GM23338 (cell line): Measurements from ENCODE around the gene CAMTA1. TPM values are rescaled to one million over a fixed set of nuclear protein-coding genes. Genes with fewer than 3 reads are reported as not detected.

Experiments
- ATAC-seq: fragments of 200-7000 bp; cut with Tn5 transposase; 3 replicates; pipeline ENCODE4 v1.9.1; 2020
- DNase-seq: peaks from one replicate; pipeline ENCODE4 v3.0.0-alpha.2; 2015; ENCODE audit warnings: low spot score
- H2AFZ ChIP-seq: fragments of 200-600 bp; sonication (generic); 2 replicates; pipeline ENCODE4 v1.8.0; 2016; ENCODE audit warnings: antibody characterized with exemption, mild to moderate bottlenecking, moderate library complexity
- H3F3A ChIP-seq: fragments of 200-600 bp; sonication (generic); replicated peaks from 2 replicates; pipeline ENCODE4 v1.8.0; 2017; ENCODE audit warnings: antibody characterized with exemption, mixed run types, low read depth
- H3K27ac ChIP-seq: fragments of 200-600 bp; sonication (generic); 2 replicates; pipeline ENCODE4 v1.6.1; 2016; ENCODE audit warnings: low read depth
- H3K27me3 ChIP-seq: fragments of 200-600 bp; sonication (generic); 2 replicates; pipeline ENCODE4 v1.8.0; 2016; ENCODE audit warnings: mild to moderate bottlenecking, mixed run types, moderate library complexity; ENCODE audit not compliant: insufficient read depth
- H3K36me3 ChIP-seq: fragments of 200-600 bp; sonication (generic); 2 replicates; pipeline ENCODE4 v1.8.0; 2016; ENCODE audit warnings: mild to moderate bottlenecking; ENCODE audit not compliant: insufficient read depth
- H3K4me1 ChIP-seq: fragments of 200-600 bp; sonication (generic); 2 replicates; pipeline ENCODE4 v1.8.0; 2016; ENCODE audit warnings: mild to moderate bottlenecking, moderate library complexity; ENCODE audit not compliant: insufficient read depth
- H3K4me2 ChIP-seq: fragments of 200-600 bp; sonication (generic); 2 replicates; pipeline ENCODE4 v1.7.1; 2017; ENCODE audit warnings: mixed run types
- H3K4me3 ChIP-seq: fragments of 200-600 bp; sonication (generic); 2 replicates; pipeline ENCODE4 v1.6.1; 2016; ENCODE audit warnings: mixed run types
- H3K79me2 ChIP-seq: fragments of 200-600 bp; sonication (generic); replicated peaks from 2 replicates; pipeline ENCODE4 v1.8.0; 2017; ENCODE audit warnings: mild to moderate bottlenecking; ENCODE audit not compliant: insufficient read depth
- H3K9me2 ChIP-seq: fragments of 200-600 bp; sonication (generic); 2 replicates; pipeline ENCODE4 v1.8.0; 2017; ENCODE audit not compliant: insufficient read depth
- H4K20me1 ChIP-seq: fragments of 200-600 bp; sonication (generic); replicated peaks from 2 replicates; pipeline ENCODE4 v1.8.0; 2017; ENCODE audit warnings: mild to moderate bottlenecking; ENCODE audit not compliant: insufficient read depth
- H3K27ac Mint-ChIP-seq: 2 replicates; pipeline ENCODE4 v1.8.0; 2020; ENCODE audit warnings: inconsistent platforms, mild to moderate bottlenecking, moderate library complexity, mixed read lengths
- H3K27me3 Mint-ChIP-seq: 3 replicates; pipeline ENCODE4 v1.8.0; 2022; ENCODE audit warnings: low read depth, mild to moderate bottlenecking, moderate library complexity, mixed read lengths, inconsistent platforms; ENCODE audit not compliant: insufficient read depth, poor library complexity
- H3K36me3 Mint-ChIP-seq: 3 replicates; pipeline ENCODE4 v1.8.0; 2021; ENCODE audit warnings: low read depth, mild to moderate bottlenecking, inconsistent platforms, moderate library complexity, mixed read lengths
- H3K4me1 Mint-ChIP-seq: 3 replicates; pipeline ENCODE4 v1.8.0; 2020; ENCODE audit warnings: mild to moderate bottlenecking, inconsistent platforms, mixed read lengths
- H3K4me3 Mint-ChIP-seq: 3 replicates; pipeline ENCODE4 v1.8.0; 2021; ENCODE audit warnings: moderate library complexity, mild to moderate bottlenecking, inconsistent platforms, mixed read lengths
- H3K9me3 Mint-ChIP-seq: 3 replicates; pipeline ENCODE4 v1.8.0; 2020; ENCODE audit warnings: moderate library complexity, mild to moderate bottlenecking, inconsistent platforms, mixed read lengths
- CREB1 ChIP-seq: fragments of 250-450 bp; sonication (Bioruptor Pico); IDR thresholded peaks from 2 replicates; pipeline ENCODE4 v1.5.0; 2020; ENCODE audit warnings: low read depth, mild to moderate bottlenecking, moderate library complexity
- CTCF ChIP-seq, 2 experiments: fragments of 200-600 bp in 1 of 2; sonication (generic) in 1 of 2; conservative IDR thresholded peaks; 2 replicates each; pipeline versions ENCODE4 v1.5.1 to v1.6.1; 2016 to 2017; ENCODE audit warnings: antibody characterized with exemption in 2 of 2, low read depth in 2 of 2, mild to moderate bottlenecking in 2 of 2, moderate library complexity in 1 of 2
- ETS1 ChIP-seq: IDR thresholded peaks from 2 replicates; pipeline ENCODE4 v1.6.1; 2016; ENCODE audit warnings: antibody characterized with exemption
- EZH2 ChIP-seq: fragments of 200-600 bp; sonication (generic); IDR thresholded peaks from one replicate; pipeline ENCODE4 v1.8.0; 2017; ENCODE audit warnings: antibody characterized with exemption, mild to moderate bottlenecking, low read depth; ENCODE audit not compliant: unreplicated experiment
- EZH2phosphoT487 ChIP-seq: fragments of 200-600 bp; sonication (generic); IDR thresholded peaks from one replicate; pipeline ENCODE4 v1.8.1; 2018; ENCODE audit warnings: antibody characterized with exemption; ENCODE audit not compliant: unreplicated experiment
- JUNB ChIP-seq: IDR thresholded peaks from one replicate; pipeline ENCODE4 v1.6.1; 2016; ENCODE audit warnings: antibody characterized with exemption; ENCODE audit not compliant: unreplicated experiment
- NANOG ChIP-seq: IDR thresholded peaks from 2 replicates; pipeline ENCODE4 v1.6.1; 2016; ENCODE audit warnings: antibody characterized with exemption, borderline replicate concordance
- POLR2AphosphoS5 ChIP-seq: IDR thresholded peaks from 2 replicates; pipeline ENCODE4 v1.6.1; 2016; ENCODE audit warnings: antibody characterized with exemption, low read depth
- REST ChIP-seq: IDR thresholded peaks from one replicate; pipeline ENCODE4 v1.6.1; 2018; ENCODE audit warnings: antibody characterized with exemption; ENCODE audit not compliant: unreplicated experiment
- STAT1 ChIP-seq: IDR thresholded peaks from one replicate; pipeline ENCODE4 v1.6.1; 2016; ENCODE audit warnings: antibody characterized with exemption; ENCODE audit not compliant: unreplicated experiment
- ZNF114 ChIP-seq: fragments of 250-450 bp; sonication (Bioruptor Pico); IDR thresholded peaks from 2 replicates; pipeline ENCODE4 v1.5.0; 2020; ENCODE audit warnings: mild to moderate bottlenecking, moderate library complexity
- ZNF331 ChIP-seq: fragments of 250-450 bp; sonication (Bioruptor Pico); IDR thresholded peaks from 2 replicates; pipeline ENCODE4 v1.5.0; 2020; ENCODE audit warnings: low read depth, mild to moderate bottlenecking, moderate library complexity
- ZNF462 ChIP-seq: fragments of 250-450 bp; sonication (Bioruptor Pico); IDR thresholded peaks from 2 replicates; pipeline ENCODE4 v1.5.0; 2020; ENCODE audit warnings: mild to moderate bottlenecking, moderate library complexity
- polyA plus RNA-seq: library from polyadenylated mRNA; unstranded; fragments of >200 nt; fragmentation: Nextera tagmentation; extraction: Ambion mirVana; gene quantifications from 2 replicates; pipeline ENCODE4 v1.2.1, GENCODE V29; 2016
- total RNA-seq: library from RNA; depleted of rRNA; stranded (reverse); fragments of >200 nt; shearing (Covaris generic); gene quantifications from 2 replicates; pipeline ENCODE4 v1.2.3, GENCODE V29; 2014

CAMTA1 gene
- total and polyA plus RNA-seq, 2 experiments from 2014 or later: 115 to 519 TPM

GRCh38 chr1:7477593-7477992 is 692.3 kb downstream of the CAMTA1 start:
- H3K36me3 ChIP-seq: no peaks in the 10 kb centered on the region
- no peaks in the 10 kb centered on the region for H3K4me1 ChIP-seq
- no peaks in the 10 kb centered on the region for H3K9me2 ChIP-seq
- Mint-ChIP-seq H3K27ac (no peak overlapping the region), H3K4me3 (no peak overlapping the region), H3K27me3 (peaks cover 4% of the 10 kb centered on the region), H3K36me3 (no peaks in the 10 kb centered on the region), H3K4me1 (no peaks in the 10 kb centered on the region; the same call in 2 of the 3 replicates), H3K9me3 (no peaks in the 10 kb centered on the region)
- no peaks in the 10 kb centered on the region for H4K20me1 ChIP-seq
- H3F3A ChIP-seq: no peaks in the 10 kb centered on the region
- no peak overlapping the region for H2AFZ ChIP-seq
- H3K27me3 ChIP-seq: no peaks in the 10 kb centered on the region
- no peak overlapping the region for H3K4me2 ChIP-seq
- H3K4me3 ChIP-seq: no peak overlapping the region
- no peak overlapping the region for H3K27ac ChIP-seq
- DNase-seq (no peak), ATAC-seq (no peak)
- no peaks in the 10 kb centered on the region for H3K79me2 ChIP-seq
- TF ChIP-seq POLR2AphosphoS5 (no peak), CREB1 (CRISPR knock-in tag) (no peak), EZH2 (no peak), ZNF331 (CRISPR knock-in tag) (no peak), ZNF114 (CRISPR knock-in tag) (no peak), ETS1 (no peak), REST (no peak), EZH2phosphoT487 (no peak), JUNB (no peak), CTCF (conservative IDR thresholded peaks at IDR 0.05; ENCODE audit: low read depth in 2 of 2) (no peak), STAT1 (no peak), ZNF462 (CRISPR knock-in tag) (no peak), NANOG (no peak)
